Chondrocyte (in vitro differentiated cells): ENCODE data around the gene DNAH14. TPM values are rescaled to one million over a fixed set of nuclear protein-coding genes. Genes with fewer than 3 reads are reported as not detected.

Experiments used
- DNase-seq: peaks from one replicate; pipeline ENCODE4 v3.0.0; 2021; ENCODE audit warnings: mixed read lengths, low spot score
- H3K27ac Mint-ChIP-seq: one replicate; pipeline ENCODE4 v1.8.0; 2021; ENCODE audit warnings: mild to moderate bottlenecking, moderate library complexity, mixed read lengths; ENCODE audit not compliant: unreplicated experiment
- H3K27me3 Mint-ChIP-seq: 2 replicates; pipeline ENCODE4 v1.8.0; 2021; ENCODE audit warnings: low read depth, mixed read lengths
- H3K36me3 Mint-ChIP-seq: 2 replicates; pipeline ENCODE4 v1.8.0; 2021; ENCODE audit warnings: low read depth, mixed read lengths
- H3K4me1 Mint-ChIP-seq: 2 replicates; pipeline ENCODE4 v1.8.0; 2021; ENCODE audit warnings: low read depth, mild to moderate bottlenecking, mixed read lengths
- H3K4me3 Mint-ChIP-seq: one replicate; pipeline ENCODE4 v1.8.0; 2021; ENCODE audit warnings: mild to moderate bottlenecking, moderate library complexity, mixed read lengths; ENCODE audit not compliant: unreplicated experiment
- H3K9me3 Mint-ChIP-seq: 2 replicates; pipeline ENCODE4 v1.8.0; 2021; ENCODE audit warnings: low read depth, mixed read lengths
- total RNA-seq: library from RNA; stranded (reverse); gene quantifications from 3 replicates; pipeline ENCODE4 v1.2.1, GENCODE V29; 2021
- TF ChIP-seq, protein P1 (sequence below): fragments of 200-600 bp; sonication (generic); IDR thresholded peaks from 2 replicates; pipeline ENCODE4 v1.5.0; 2021; ENCODE audit warnings: antibody characterized with exemption, mild to moderate bottlenecking, moderate library complexity

The DNAH14 gene
- total RNA-seq, 1 donor from 2014 or later: 16.0 TPM

DNA sequence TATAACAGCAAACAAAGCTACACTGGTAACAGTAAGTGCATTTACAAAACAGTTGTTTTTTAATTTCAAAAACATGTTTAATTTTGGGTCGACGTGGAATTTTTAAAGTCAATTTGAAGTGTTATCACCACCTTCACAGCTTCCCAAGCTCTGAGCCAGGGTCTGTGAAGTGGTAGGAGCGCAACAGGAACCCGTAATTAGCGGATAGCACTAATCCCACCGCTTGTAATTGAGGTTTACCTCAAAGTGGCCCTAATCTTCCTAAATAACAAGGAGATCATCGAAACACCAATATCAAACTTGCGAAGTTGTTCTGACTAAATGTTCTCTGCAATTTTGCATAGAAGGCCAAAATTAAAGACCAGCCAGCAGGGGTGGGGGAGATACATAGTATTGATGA is 479.6 kb downstream of the DNAH14 start:
- no peaks in the 10 kb centered on the region for H3K9me3 Mint-ChIP-seq
- no peak for DNase-seq
- H3K27ac Mint-ChIP-seq: no peak overlapping the region
- no peak overlapping the region for H3K4me3 Mint-ChIP-seq
- H3K27me3 Mint-ChIP-seq: no peaks in the 10 kb centered on the region
- peaks cover 3% of the 10 kb centered on the region for H3K4me1 Mint-ChIP-seq
- peaks cover 37% of the 10 kb centered on the region for H3K36me3 Mint-ChIP-seq
- TF ChIP-seq, protein P1, sequence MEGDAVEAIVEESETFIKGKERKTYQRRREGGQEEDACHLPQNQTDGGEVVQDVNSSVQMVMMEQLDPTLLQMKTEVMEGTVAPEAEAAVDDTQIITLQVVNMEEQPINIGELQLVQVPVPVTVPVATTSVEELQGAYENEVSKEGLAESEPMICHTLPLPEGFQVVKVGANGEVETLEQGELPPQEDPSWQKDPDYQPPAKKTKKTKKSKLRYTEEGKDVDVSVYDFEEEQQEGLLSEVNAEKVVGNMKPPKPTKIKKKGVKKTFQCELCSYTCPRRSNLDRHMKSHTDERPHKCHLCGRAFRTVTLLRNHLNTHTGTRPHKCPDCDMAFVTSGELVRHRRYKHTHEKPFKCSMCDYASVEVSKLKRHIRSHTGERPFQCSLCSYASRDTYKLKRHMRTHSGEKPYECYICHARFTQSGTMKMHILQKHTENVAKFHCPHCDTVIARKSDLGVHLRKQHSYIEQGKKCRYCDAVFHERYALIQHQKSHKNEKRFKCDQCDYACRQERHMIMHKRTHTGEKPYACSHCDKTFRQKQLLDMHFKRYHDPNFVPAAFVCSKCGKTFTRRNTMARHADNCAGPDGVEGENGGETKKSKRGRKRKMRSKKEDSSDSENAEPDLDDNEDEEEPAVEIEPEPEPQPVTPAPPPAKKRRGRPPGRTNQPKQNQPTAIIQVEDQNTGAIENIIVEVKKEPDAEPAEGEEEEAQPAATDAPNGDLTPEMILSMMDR: no peak

DNA sequence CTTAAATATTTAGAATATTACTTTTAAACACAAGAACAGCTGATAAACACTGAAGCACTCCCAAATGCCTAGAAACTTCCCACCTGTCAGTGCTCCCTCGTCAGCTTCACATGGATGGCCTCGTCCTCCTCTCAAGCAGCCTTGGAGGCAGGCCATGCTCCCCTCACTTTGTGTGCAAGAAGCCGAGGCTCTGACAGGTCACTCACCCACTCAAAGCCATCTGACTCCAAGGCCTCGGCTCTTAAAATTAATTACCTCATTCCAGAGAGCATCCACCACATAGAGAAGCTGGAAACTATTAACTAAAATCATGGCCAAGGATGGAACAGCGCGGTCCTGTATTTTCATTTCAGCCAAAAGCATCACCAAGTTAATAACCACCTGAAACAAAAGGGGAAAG is 480.6 kb downstream of the DNAH14 start:
- DNase-seq: no peak
- peaks cover 39% of the 10 kb centered on the region for H3K36me3 Mint-ChIP-seq
- H3K27me3 Mint-ChIP-seq: no peaks in the 10 kb centered on the region
- no peak overlapping the region for H3K27ac Mint-ChIP-seq
- H3K9me3 Mint-ChIP-seq: no peaks in the 10 kb centered on the region
- H3K4me1 Mint-ChIP-seq: peaks cover 3% of the 10 kb centered on the region
- H3K4me3 Mint-ChIP-seq: no peak overlapping the region
- TF ChIP-seq, protein P1: no peak

DNA sequence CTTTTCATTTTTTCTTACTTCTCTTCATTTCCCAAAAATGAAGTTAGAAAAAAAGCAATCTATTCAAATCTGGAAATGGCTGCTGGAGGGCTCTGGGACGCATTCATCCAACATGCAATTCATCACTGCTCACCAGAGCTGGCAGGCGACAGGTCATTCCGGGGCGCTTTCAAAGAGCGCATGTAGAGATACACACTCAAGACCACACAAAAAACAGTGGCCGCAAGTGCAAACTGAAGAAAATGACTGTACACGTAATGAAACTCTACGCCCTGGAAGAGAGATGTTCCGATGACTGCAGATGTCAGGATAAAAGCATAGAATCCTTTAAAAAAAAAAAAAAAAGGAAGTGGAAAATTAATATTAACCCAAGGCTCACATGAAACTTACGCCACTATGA is 482.8 kb downstream of the DNAH14 start:
- H3K36me3 Mint-ChIP-seq: peaks cover 34% of the 10 kb centered on the region
- no peaks in the 10 kb centered on the region for H3K27me3 Mint-ChIP-seq
- H3K4me3 Mint-ChIP-seq: no peak overlapping the region
- TF ChIP-seq, protein P1: no peak
- DNase-seq: no peak
- no peaks in the 10 kb centered on the region for H3K9me3 Mint-ChIP-seq
- peaks cover 2% of the 10 kb centered on the region for H3K4me1 Mint-ChIP-seq
- no peak overlapping the region for H3K27ac Mint-ChIP-seq

DNA sequence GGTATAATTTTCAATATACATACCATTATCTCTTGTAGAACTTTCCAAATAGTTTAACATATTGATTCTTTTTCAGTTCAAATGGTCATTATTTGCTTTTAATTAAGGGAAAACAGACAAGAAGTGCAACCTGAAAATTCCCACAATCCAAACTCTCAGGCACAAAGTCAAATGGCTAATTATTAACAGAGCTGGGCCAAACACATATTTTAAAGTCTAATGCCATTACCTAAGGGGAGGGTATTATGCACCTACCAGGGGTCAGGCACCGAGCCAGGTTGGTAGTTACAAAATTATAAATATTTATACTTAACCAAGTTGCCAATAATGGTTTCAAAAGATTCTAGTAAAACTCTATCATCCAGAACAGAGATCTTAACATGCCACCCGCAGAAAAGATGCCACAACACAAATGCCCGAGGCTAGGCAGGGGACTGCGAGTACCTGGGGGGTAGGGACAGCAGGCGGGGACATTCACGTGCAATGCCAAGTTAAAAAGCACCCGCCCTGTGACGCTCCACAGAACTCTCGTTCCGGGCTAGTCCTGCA is 483.4 kb downstream of the DNAH14 start:
- no peaks in the 10 kb centered on the region for H3K27me3 Mint-ChIP-seq
- no peaks in the 10 kb centered on the region for H3K4me1 Mint-ChIP-seq
- TF ChIP-seq, protein P1: no peak

DNA sequence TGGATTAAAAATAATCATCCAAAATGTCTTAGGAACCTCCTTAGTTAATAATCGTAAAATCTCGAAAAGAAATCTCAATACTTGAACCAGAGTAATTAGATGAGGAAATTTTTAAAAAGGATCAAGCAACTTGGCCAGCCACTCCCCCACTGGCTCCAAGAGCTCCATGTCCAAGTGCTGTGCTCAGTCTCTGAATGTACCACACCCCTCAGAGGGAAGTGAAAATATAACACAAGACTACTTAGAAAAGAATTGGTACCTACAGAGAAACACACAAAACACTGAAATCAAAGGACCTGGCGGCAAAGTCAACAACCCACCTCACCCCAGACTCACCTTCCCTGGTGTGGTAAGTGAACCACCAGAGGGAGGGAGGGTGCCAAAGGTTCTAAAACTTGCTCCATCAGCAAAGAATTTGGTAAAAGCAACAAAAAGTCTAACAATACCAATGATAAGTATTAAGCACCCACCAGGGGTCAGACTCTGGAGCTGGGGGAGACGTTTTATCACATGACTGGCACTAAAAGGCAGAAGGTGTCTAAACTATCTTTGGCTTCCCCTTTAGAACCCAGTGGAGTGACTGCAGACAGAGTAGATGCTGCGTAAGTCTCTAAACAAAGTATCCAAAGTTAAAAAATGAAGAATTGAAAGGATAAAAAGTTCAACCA is 484.4 kb downstream of the DNAH14 start:
- no peak for DNase-seq
- no peak overlapping the region for H3K27ac Mint-ChIP-seq
- no peaks in the 10 kb centered on the region for H3K4me1 Mint-ChIP-seq
- no peak overlapping the region for H3K4me3 Mint-ChIP-seq
- TF ChIP-seq, protein P1: no peak
- H3K27me3 Mint-ChIP-seq: no peaks in the 10 kb centered on the region
- H3K9me3 Mint-ChIP-seq: no peaks in the 10 kb centered on the region
- peaks cover 41% of the 10 kb centered on the region for H3K36me3 Mint-ChIP-seq

More for the DNA sequence above, 483.4 kb downstream of the DNAH14 start:
- H3K27ac Mint-ChIP-seq: no peak overlapping the region
- no peak overlapping the region for H3K4me3 Mint-ChIP-seq
- DNase-seq: no peak
- peaks cover 39% of the 10 kb centered on the region for H3K36me3 Mint-ChIP-seq
- no peaks in the 10 kb centered on the region for H3K9me3 Mint-ChIP-seq
